Progenitor cell of endocrine pancreas (in vitro differentiated cells): ENCODE results near the gene TMEM97. TPM values are rescaled to one million over a fixed set of nuclear protein-coding genes. Genes with fewer than 3 reads are reported as not detected.

ENCODE experiments used
- DNase-seq: peaks from one replicate; pipeline ENCODE4 v3.0.0; 2021; ENCODE audit warnings: low spot score; ENCODE audit not compliant: unreplicated experiment
- H3K27ac Mint-ChIP-seq: 2 replicates; pipeline ENCODE4 v1.8.0; 2021; ENCODE audit warnings: mild to moderate bottlenecking, moderate library complexity, mixed read lengths
- H3K27me3 Mint-ChIP-seq: 2 replicates; pipeline ENCODE4 v1.8.0; 2021; ENCODE audit warnings: mixed read lengths
- H3K36me3 Mint-ChIP-seq: 2 replicates; pipeline ENCODE4 v1.8.0; 2022; ENCODE audit warnings: mixed read lengths; ENCODE audit not compliant: insufficient read depth
- H3K4me1 Mint-ChIP-seq: 2 replicates; pipeline ENCODE4 v1.8.0; 2021; ENCODE audit warnings: low read depth, mixed read lengths
- H3K4me3 Mint-ChIP-seq: 2 replicates; pipeline ENCODE4 v1.8.0; 2021; ENCODE audit warnings: low read depth, mild to moderate bottlenecking, moderate library complexity, mixed read lengths
- H3K9me3 Mint-ChIP-seq: 2 replicates; pipeline ENCODE4 v1.8.0; 2021; ENCODE audit warnings: low read depth, mixed read lengths
- CTCF ChIP-seq: fragments of 200-600 bp; sonication (generic); IDR thresholded peaks from one replicate; pipeline ENCODE4 v1.5.0; 2021; ENCODE audit warnings: antibody characterized with exemption, mild to moderate bottlenecking; ENCODE audit not compliant: unreplicated experiment
- total RNA-seq: library from RNA; stranded (reverse); gene quantifications from 2 replicates; pipeline ENCODE4 v1.2.1, GENCODE V29; 2021

The TMEM97 gene
- total RNA-seq, 1 donor from 2014 or later: 102 TPM

GRCh38 chr17:28370035-28370743 lies 51.2 kb downstream of the TMEM97 start, which contains the start of gene VTN:
Gene VTN (minus strand): TSS chr17:28370307. CDS start chr17:28370203, 104 bp downstream.
- no peaks in the 10 kb centered on the region for H3K36me3 Mint-ChIP-seq
- DNase-seq: peak; percentile 54
- TF ChIP-seq CTCF: no peak
- H3K4me3 Mint-ChIP-seq: peak within 1 kb of the TSS; percentile 69
- H3K27me3 Mint-ChIP-seq: peaks cover 18% of the 10 kb centered on the region
- H3K27ac Mint-ChIP-seq: peak within 1 kb of the TSS; percentile 96
- no peaks in the 10 kb centered on the region for H3K9me3 Mint-ChIP-seq
- H3K4me1 Mint-ChIP-seq: peaks cover 33% of the 10 kb centered on the region

GRCh38 chr17:28370744-28371103 lies 51.7 kb downstream of the TMEM97 start:
- TF ChIP-seq CTCF: no peak
- Mint-ChIP-seq H3K36me3 (no peaks in the 10 kb centered on the region), H3K27ac (peak overlapping the region; percentile 96), H3K9me3 (no peaks in the 10 kb centered on the region), H3K27me3 (peaks cover 18% of the 10 kb centered on the region), H3K4me3 (peak overlapping the region; percentile 69), H3K4me1 (peaks cover 33% of the 10 kb centered on the region)
- no peak for DNase-seq

- TF ChIP-seq CTCF: no peak
- Mint-ChIP-seq H3K4me3 (peak within 1 kb of the TSS; percentile 70), H3K36me3 (no peaks in the 10 kb centered on the region), H3K27ac (peak within 1 kb of the TSS; percentile 96), H3K9me3 (no peaks in the 10 kb centered on the region), H3K4me1 (peaks cover 33% of the 10 kb centered on the region), H3K27me3 (peaks cover 18% of the 10 kb centered on the region)
- peak; percentile 85 for DNase-seq
These were observed 52.5 kb downstream of the TMEM97 start, which contains the start of gene SARM1 for GRCh38 chr17:28371245-28372202. Gene SARM1 (plus strand): TSS chr17:28371694. CDS start chr17:28372033, 339 bp downstream.

GRCh38 chr17:28372203-28372944 lies 53.4 kb downstream of the TMEM97 start:
- no peak for TF ChIP-seq CTCF
- Mint-ChIP-seq H3K27ac (peak overlapping the region; percentile 56), H3K4me1 (peaks cover 32% of the 10 kb centered on the region), H3K4me3 (peak overlapping the region; percentile 64), H3K36me3 (no peaks in the 10 kb centered on the region), H3K9me3 (no peaks in the 10 kb centered on the region), H3K27me3 (peaks cover 18% of the 10 kb centered on the region)
- DNase-seq: no peak

GRCh38 chr17:28372945-28373274 lies 53.9 kb downstream of the TMEM97 start:
- DNase-seq: no peak
- Mint-ChIP-seq H3K27me3 (peaks cover 18% of the 10 kb centered on the region), H3K36me3 (no peaks in the 10 kb centered on the region), H3K4me3 (peak overlapping the region; percentile 64), H3K4me1 (peaks cover 28% of the 10 kb centered on the region), H3K9me3 (no peaks in the 10 kb centered on the region), H3K27ac (peak overlapping the region; percentile 56)
- TF ChIP-seq CTCF: no peak
